ENCODE measurements around the gene KCTD1. TPM values are rescaled to one million over a fixed set of nuclear protein-coding genes. Genes with fewer than 3 reads are reported as not detected.

Gene KCTD1
- total RNA-seq, 2 donors from 2014 or later: 13.3 to 13.6 TPM

DNA sequence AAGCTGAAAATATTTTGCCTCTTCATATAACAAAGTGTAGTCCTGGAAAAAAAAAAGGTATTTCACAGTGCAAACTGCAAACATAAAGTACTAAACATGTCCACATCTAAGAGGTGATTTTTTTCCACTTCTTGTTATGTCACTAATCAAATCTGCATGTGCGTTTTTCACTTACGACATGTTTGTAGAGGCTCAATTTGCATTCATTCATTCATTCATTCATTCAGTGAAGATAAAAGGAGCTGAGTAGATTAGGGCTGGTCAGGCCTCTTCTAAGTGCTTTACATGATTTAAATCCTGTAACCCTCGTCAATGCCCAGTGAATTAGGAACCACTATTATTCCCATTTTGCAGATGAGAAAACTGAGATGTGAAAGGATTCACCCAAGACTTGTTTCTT is 88.5 kb downstream of the KCTD1 start:
- DNase-seq: no peak
- Histone ChIP-seq H3K27me3 (no peaks in the 10 kb centered on the region), H3K36me3 (no peaks in the 10 kb centered on the region), H3K4me1 (no peaks in the 10 kb centered on the region), H3K4me3 (no peak overlapping the region), H3K9me3 (no peaks in the 10 kb centered on the region), H3K27ac (no peak overlapping the region), H3K9ac (ENCODE audit: low read depth in 2 of 2, low read length in 2 of 2) (no peak overlapping the region)
- intact Hi-C loops (cut with DNase I): no loop called here
- TF ChIP-seq, protein P1, sequence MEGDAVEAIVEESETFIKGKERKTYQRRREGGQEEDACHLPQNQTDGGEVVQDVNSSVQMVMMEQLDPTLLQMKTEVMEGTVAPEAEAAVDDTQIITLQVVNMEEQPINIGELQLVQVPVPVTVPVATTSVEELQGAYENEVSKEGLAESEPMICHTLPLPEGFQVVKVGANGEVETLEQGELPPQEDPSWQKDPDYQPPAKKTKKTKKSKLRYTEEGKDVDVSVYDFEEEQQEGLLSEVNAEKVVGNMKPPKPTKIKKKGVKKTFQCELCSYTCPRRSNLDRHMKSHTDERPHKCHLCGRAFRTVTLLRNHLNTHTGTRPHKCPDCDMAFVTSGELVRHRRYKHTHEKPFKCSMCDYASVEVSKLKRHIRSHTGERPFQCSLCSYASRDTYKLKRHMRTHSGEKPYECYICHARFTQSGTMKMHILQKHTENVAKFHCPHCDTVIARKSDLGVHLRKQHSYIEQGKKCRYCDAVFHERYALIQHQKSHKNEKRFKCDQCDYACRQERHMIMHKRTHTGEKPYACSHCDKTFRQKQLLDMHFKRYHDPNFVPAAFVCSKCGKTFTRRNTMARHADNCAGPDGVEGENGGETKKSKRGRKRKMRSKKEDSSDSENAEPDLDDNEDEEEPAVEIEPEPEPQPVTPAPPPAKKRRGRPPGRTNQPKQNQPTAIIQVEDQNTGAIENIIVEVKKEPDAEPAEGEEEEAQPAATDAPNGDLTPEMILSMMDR (IDR thresholded peaks at IDR 0.05): no peak

DNA sequence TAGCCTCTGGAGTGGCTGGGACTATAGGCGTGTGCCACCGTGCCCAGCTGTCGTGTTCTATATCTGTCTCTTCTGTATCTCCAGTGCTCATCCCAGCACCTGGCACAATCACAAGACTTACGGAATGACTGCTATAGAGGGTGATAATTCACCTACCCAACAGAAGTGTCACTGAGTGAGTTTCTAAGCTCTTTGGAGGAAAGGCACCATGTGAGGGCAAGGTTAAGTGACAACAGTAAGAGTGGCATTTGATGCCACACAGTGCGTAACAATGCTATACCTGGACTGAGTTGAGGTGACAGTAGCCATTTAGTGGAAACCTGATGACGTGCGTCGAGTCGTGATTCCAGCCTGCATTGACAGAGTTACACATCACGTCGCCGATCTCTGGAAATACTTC is 89.0 kb downstream of the KCTD1 start:
- TF ChIP-seq, protein P1 (IDR thresholded peaks at IDR 0.05): no peak
- DNase-seq: no peak
- Histone ChIP-seq H3K27me3 (no peaks in the 10 kb centered on the region), H3K4me3 (no peak overlapping the region), H3K9me3 (no peaks in the 10 kb centered on the region), H3K27ac (no peak overlapping the region), H3K4me1 (no peaks in the 10 kb centered on the region), H3K36me3 (no peaks in the 10 kb centered on the region), H3K9ac (ENCODE audit: low read depth in 2 of 2, low read length in 2 of 2) (no peak overlapping the region)
- intact Hi-C loops (cut with DNase I): no loop called here

- DNase-seq: no peak
- H3K27ac ChIP-seq: no peak overlapping the region
- intact Hi-C loops (cut with DNase I): no loop called here
- no peaks in the 10 kb centered on the region for H3K4me1 ChIP-seq
- no peak overlapping the region for H3K4me3 ChIP-seq
- H3K36me3 ChIP-seq: no peaks in the 10 kb centered on the region
- TF ChIP-seq, protein P1 (IDR thresholded peaks at IDR 0.05): no peak
- no peak overlapping the region for H3K9ac ChIP-seq (ENCODE audit: low read depth in 2 of 2, low read length in 2 of 2)
- no peaks in the 10 kb centered on the region for H3K9me3 ChIP-seq
- no peaks in the 10 kb centered on the region for H3K27me3 ChIP-seq
Observed at GRCh38 chr18:26458526-26459232, 89.7 kb downstream of the KCTD1 start.

- Histone ChIP-seq H3K4me1 (no peaks in the 10 kb centered on the region), H3K36me3 (no peaks in the 10 kb centered on the region), H3K27me3 (no peaks in the 10 kb centered on the region), H3K27ac (no peak overlapping the region), H3K9me3 (no peaks in the 10 kb centered on the region), H3K4me3 (no peak overlapping the region), H3K9ac (ENCODE audit: low read depth in 2 of 2, low read length in 2 of 2) (no peak overlapping the region)
- TF ChIP-seq, protein P1 (IDR thresholded peaks at IDR 0.05): no peak
- DNase-seq: no peak
- intact Hi-C loops (cut with DNase I): no loop called here
Observed at GRCh38 chr18:26457611-26458353, 90.6 kb downstream of the KCTD1 start.

- TF ChIP-seq, protein P1 (IDR thresholded peaks at IDR 0.05): no peak
- Histone ChIP-seq H3K9me3 (no peaks in the 10 kb centered on the region), H3K36me3 (no peaks in the 10 kb centered on the region), H3K9ac (ENCODE audit: low read depth in 2 of 2, low read length in 2 of 2) (no peak overlapping the region), H3K27ac (no peak overlapping the region), H3K4me1 (no peaks in the 10 kb centered on the region), H3K4me3 (no peak overlapping the region), H3K27me3 (no peaks in the 10 kb centered on the region)
- no peak for DNase-seq
- intact Hi-C loops (cut with DNase I): no loop called here
Observed at GRCh38 chr18:26457195-26457594, 91.2 kb downstream of the KCTD1 start.
